Measurements from ENCODE around the gene GNAI1.

GNAI1 gene

GRCh38 chr7:80206763-80207162 is 72.1 kb downstream of the GNAI1 start:
- Histone ChIP-seq H3K27me3 (ENCODE audit: insufficient read depth, low read depth, severe bottlenecking) (no peaks in the 10 kb centered on the region), H3K9me3 (ENCODE audit: severe bottlenecking) (no peaks in the 10 kb centered on the region), H3K27ac (no peak overlapping the region), H3K36me3 (no peaks in the 10 kb centered on the region; the same call in 1 of the 2 replicates), H3K4me3 (ENCODE audit: low read depth, low read length) (no peak overlapping the region)
- DNase-seq, result no peak
- no peak for TF ChIP-seq CTCF (IDR thresholded peaks at IDR 0.05; ENCODE audit: low read depth, low read length)

GRCh38 chr7:80207501-80207900 is 72.9 kb downstream of the GNAI1 start:
- no peak for DNase-seq
- no peak for TF ChIP-seq CTCF (IDR thresholded peaks at IDR 0.05; ENCODE audit: low read depth, low read length)

GRCh38 chr7:80208700-80209099 is 74.1 kb downstream of the GNAI1 start:
- Histone ChIP-seq H3K9me3 (ENCODE audit: severe bottlenecking) (no peaks in the 10 kb centered on the region), H3K36me3 (no peaks in the 10 kb centered on the region; the same call in 1 of the 2 replicates), H3K4me3 (ENCODE audit: low read depth, low read length) (no peak overlapping the region), H3K27ac (no peak overlapping the region), H3K27me3 (ENCODE audit: insufficient read depth, low read depth, severe bottlenecking) (no peaks in the 10 kb centered on the region)
- no peak for DNase-seq
- TF ChIP-seq CTCF (IDR thresholded peaks at IDR 0.05; ENCODE audit: low read depth, low read length), result no peak

More at GRCh38 chr7:80207501-80207900, 72.9 kb downstream of the GNAI1 start:
- H3K36me3 ChIP-seq, result no peaks in the 10 kb centered on the region; the same call in 1 of the 2 replicates
- no peaks in the 10 kb centered on the region for H3K9me3 ChIP-seq (ENCODE audit: severe bottlenecking)
- no peak overlapping the region for H3K27ac ChIP-seq
- H3K4me3 ChIP-seq (ENCODE audit: low read depth, low read length), result no peak overlapping the region
- no peaks in the 10 kb centered on the region for H3K27me3 ChIP-seq (ENCODE audit: insufficient read depth, low read depth, severe bottlenecking)

- DNase-seq, result no peak
- TF ChIP-seq CTCF (IDR thresholded peaks at IDR 0.05; ENCODE audit: low read depth, low read length), result no peak
- H3K36me3 ChIP-seq, result no peaks in the 10 kb centered on the region
- no peak overlapping the region for H3K4me3 ChIP-seq (ENCODE audit: low read depth, low read length)
- H3K27me3 ChIP-seq (ENCODE audit: insufficient read depth, low read depth, severe bottlenecking), result no peaks in the 10 kb centered on the region
- no peak overlapping the region for H3K27ac ChIP-seq
- H3K9me3 ChIP-seq (ENCODE audit: severe bottlenecking), result no peaks in the 10 kb centered on the region
These were observed 75.8 kb downstream of the GNAI1 start for GRCh38 chr7:80210400-80210799.

GRCh38 chr7:80213814-80214213 is 79.2 kb downstream of the GNAI1 start:
- no peak overlapping the region for H3K4me3 ChIP-seq (ENCODE audit: low read depth, low read length)
- no peak for DNase-seq
- H3K27ac ChIP-seq, result no peak overlapping the region
- no peaks in the 10 kb centered on the region for H3K9me3 ChIP-seq (ENCODE audit: severe bottlenecking)
- H3K27me3 ChIP-seq (ENCODE audit: insufficient read depth, low read depth, severe bottlenecking), result no peaks in the 10 kb centered on the region
- TF ChIP-seq CTCF (IDR thresholded peaks at IDR 0.05; ENCODE audit: low read depth, low read length), result no peak
- no peaks in the 10 kb centered on the region for H3K36me3 ChIP-seq

- Histone ChIP-seq H3K9me3 (ENCODE audit: severe bottlenecking) (no peaks in the 10 kb centered on the region), H3K27ac (no peak overlapping the region), H3K36me3 (no peaks in the 10 kb centered on the region), H3K27me3 (ENCODE audit: insufficient read depth, low read depth, severe bottlenecking) (no peaks in the 10 kb centered on the region), H3K4me3 (ENCODE audit: low read depth, low read length) (no peak overlapping the region)
- no peak for TF ChIP-seq CTCF (IDR thresholded peaks at IDR 0.05; ENCODE audit: low read depth, low read length)
- DNase-seq, result no peak
These were observed 81.1 kb downstream of the GNAI1 start for GRCh38 chr7:80215734-80216133.

Measured in WERI-Rb-1 (cell line).